Measurements from ENCODE around the gene UNKL. TPM values are rescaled to one million over a fixed set of nuclear protein-coding genes. Genes with fewer than 3 reads are reported as not detected.

Gene UNKL
- total and polyA plus RNA-seq, 5 donors: 6.3 to 16.4 (median 13.1) TPM

- DNase-seq (no peak), ATAC-seq (no peak)
- Histone ChIP-seq H3K27me3 (ENCODE audit: control insufficient read depth, insufficient read depth) (no peaks in the 10 kb centered on the region), H3K27ac (ENCODE audit: low read length) (no peak overlapping the region), H3K4me1 (ENCODE audit: control insufficient read depth, insufficient read depth, low read length) (no peaks in the 10 kb centered on the region), H3K4me3 (ENCODE audit: low read length) (no peak overlapping the region), H3K9me3 (ENCODE audit: control insufficient read depth, low read length) (no peaks in the 10 kb centered on the region)
- WGBS: 90% methylated on average over 47 of the region's 47 CpGs
- intact Hi-C loops (cut with DNase I): no loop called here
Measured at GRCh38 chr16:1436731-1437355, 22.3 kb upstream of the UNKL start.

GRCh38 chr16:1435921-1436697 lies 21.6 kb upstream of the UNKL start:
- Histone ChIP-seq H3K4me3 (ENCODE audit: low read length) (no peak overlapping the region), H3K4me1 (ENCODE audit: control insufficient read depth, insufficient read depth, low read length) (no peaks in the 10 kb centered on the region), H3K9me3 (ENCODE audit: control insufficient read depth, low read length) (no peaks in the 10 kb centered on the region), H3K27ac (ENCODE audit: low read length) (no peak overlapping the region), H3K27me3 (ENCODE audit: control insufficient read depth, insufficient read depth) (no peaks in the 10 kb centered on the region)
- intact Hi-C loops (cut with DNase I): no loop called here
- no peak for ATAC-seq
- no peak for DNase-seq
- 86% methylated on average over 31 of the region's 32 CpGs for WGBS

GRCh38 chr16:1434644-1435592 lies 20.4 kb upstream of the UNKL start:
- H3K27me3 ChIP-seq (ENCODE audit: control insufficient read depth, insufficient read depth): no peaks in the 10 kb centered on the region
- intact Hi-C loops (cut with DNase I): no loop called here
- 92% methylated on average over 40 of the region's 40 CpGs for WGBS

GRCh38 chr16:1433756-1434155 lies 19.3 kb upstream of the UNKL start:
- ATAC-seq (no peak), DNase-seq (no peak)
- 63% methylated on average over 22 of the region's 22 CpGs for WGBS
- intact Hi-C loops (cut with DNase I): no loop called here
- Histone ChIP-seq H3K27ac (ENCODE audit: low read length) (no peak overlapping the region), H3K4me1 (ENCODE audit: control insufficient read depth, insufficient read depth, low read length) (no peaks in the 10 kb centered on the region), H3K4me3 (ENCODE audit: low read length) (no peak overlapping the region), H3K9me3 (ENCODE audit: control insufficient read depth, low read length) (no peaks in the 10 kb centered on the region), H3K27me3 (ENCODE audit: control insufficient read depth, insufficient read depth) (no peaks in the 10 kb centered on the region)

More at GRCh38 chr16:1434644-1435592, 20.4 kb upstream of the UNKL start:
- no peak for DNase-seq
- no peak for ATAC-seq
- no peak overlapping the region for H3K4me3 ChIP-seq (ENCODE audit: low read length)
- H3K4me1 ChIP-seq (ENCODE audit: control insufficient read depth, insufficient read depth, low read length): no peaks in the 10 kb centered on the region
- no peak overlapping the region for H3K27ac ChIP-seq (ENCODE audit: low read length)
- H3K9me3 ChIP-seq (ENCODE audit: control insufficient read depth, low read length): no peaks in the 10 kb centered on the region

GRCh38 chr16:1433263-1433560 lies 18.7 kb upstream of the UNKL start:
- no peaks in the 10 kb centered on the region for H3K9me3 ChIP-seq (ENCODE audit: control insufficient read depth, low read length)
- H3K4me3 ChIP-seq (ENCODE audit: low read length): no peak overlapping the region
- no peaks in the 10 kb centered on the region for H3K27me3 ChIP-seq (ENCODE audit: control insufficient read depth, insufficient read depth)
- H3K27ac ChIP-seq (ENCODE audit: low read length): no peak overlapping the region
- DNase-seq (no peak), ATAC-seq (no peak)
- 88% methylated on average over 14 of the region's 14 CpGs for WGBS
- H3K4me1 ChIP-seq (ENCODE audit: control insufficient read depth, insufficient read depth, low read length): no peaks in the 10 kb centered on the region
- intact Hi-C loops (cut with DNase I): no loop called here

- DNase-seq (peak in 1 of 3 donors; percentile 64), ATAC-seq (no peak)
- WGBS: 69% methylated on average over 63 of the region's 63 CpGs
- Histone ChIP-seq H3K4me1 (ENCODE audit: control insufficient read depth, insufficient read depth, low read length) (no peaks in the 10 kb centered on the region), H3K4me3 (ENCODE audit: low read length) (no peak overlapping the region), H3K27ac (ENCODE audit: low read length) (no peak overlapping the region), H3K9me3 (ENCODE audit: control insufficient read depth, low read length) (no peaks in the 10 kb centered on the region), H3K27me3 (ENCODE audit: control insufficient read depth, insufficient read depth) (no peaks in the 10 kb centered on the region)
- intact Hi-C loops (cut with DNase I): no loop called here
Measured at GRCh38 chr16:1432388-1433262, 18.1 kb upstream of the UNKL start.

- no peak overlapping the region for H3K27ac ChIP-seq (ENCODE audit: low read length)
- ATAC-seq: no peak
Measured at GRCh38 chr16:1431497-1432270, 17.2 kb upstream of the UNKL start.

GRCh38 chr16:1430759-1431496 lies 16.4 kb upstream of the UNKL start, which contains the start of gene PERCC1:
PERCC1 (plus strand) TSS chr16:1431078; CDS start chr16:1432594, 1,516 bp downstream.
- ATAC-seq: no peak
- Histone ChIP-seq H3K27ac (ENCODE audit: low read length) (no peak within 1 kb of the TSS), H3K27me3 (ENCODE audit: control insufficient read depth, insufficient read depth) (no peaks in the 10 kb centered on the region)

More at GRCh38 chr16:1431497-1432270, 17.2 kb upstream of the UNKL start:
- intact Hi-C loops (cut with DNase I): no loop called here
- Histone ChIP-seq H3K4me3 (ENCODE audit: low read length) (no peak overlapping the region), H3K9me3 (ENCODE audit: control insufficient read depth, low read length) (no peaks in the 10 kb centered on the region), H3K27me3 (ENCODE audit: control insufficient read depth, insufficient read depth) (no peaks in the 10 kb centered on the region), H3K4me1 (ENCODE audit: control insufficient read depth, insufficient read depth, low read length) (no peaks in the 10 kb centered on the region)
- DNase-seq: no peak
- WGBS: 78% methylated on average over 20 of the region's 20 CpGs

GRCh38 chr16:1430214-1430758 lies 15.8 kb upstream of the UNKL start:
- Histone ChIP-seq H3K4me1 (ENCODE audit: control insufficient read depth, insufficient read depth, low read length) (no peaks in the 10 kb centered on the region), H3K4me3 (ENCODE audit: low read length) (no peak overlapping the region), H3K27me3 (ENCODE audit: control insufficient read depth, insufficient read depth) (no peaks in the 10 kb centered on the region), H3K9me3 (ENCODE audit: control insufficient read depth, low read length) (no peaks in the 10 kb centered on the region), H3K27ac (ENCODE audit: low read length) (no peak overlapping the region)
- intact Hi-C loops (cut with DNase I): no loop called here
- DNase-seq: no peak
- ATAC-seq: no peak
- 57% methylated on average over 14 of the region's 14 CpGs for whole genome bisulfite sequencing

More at GRCh38 chr16:1430759-1431496, 16.4 kb upstream of the UNKL start, which contains the start of gene PERCC1:
- Histone ChIP-seq H3K9me3 (ENCODE audit: control insufficient read depth, low read length) (no peaks in the 10 kb centered on the region), H3K4me1 (ENCODE audit: control insufficient read depth, insufficient read depth, low read length) (no peaks in the 10 kb centered on the region), H3K4me3 (ENCODE audit: low read length) (no peak within 1 kb of the TSS)
- intact Hi-C loops (cut with DNase I): no loop called here
- no peak for DNase-seq
- 44% methylated on average over 35 of the region's 35 CpGs for WGBS
